Cerebellar nuclear complex (tissue), 1 donor: ENCODE results near the gene RTP5.

Source experiments
- DNase-seq, 2 experiments: peaks; one replicate each; lab custom pipeline; 2025; lab: John Stamatoyannopoulos, UW

Gene RTP5

DNA sequence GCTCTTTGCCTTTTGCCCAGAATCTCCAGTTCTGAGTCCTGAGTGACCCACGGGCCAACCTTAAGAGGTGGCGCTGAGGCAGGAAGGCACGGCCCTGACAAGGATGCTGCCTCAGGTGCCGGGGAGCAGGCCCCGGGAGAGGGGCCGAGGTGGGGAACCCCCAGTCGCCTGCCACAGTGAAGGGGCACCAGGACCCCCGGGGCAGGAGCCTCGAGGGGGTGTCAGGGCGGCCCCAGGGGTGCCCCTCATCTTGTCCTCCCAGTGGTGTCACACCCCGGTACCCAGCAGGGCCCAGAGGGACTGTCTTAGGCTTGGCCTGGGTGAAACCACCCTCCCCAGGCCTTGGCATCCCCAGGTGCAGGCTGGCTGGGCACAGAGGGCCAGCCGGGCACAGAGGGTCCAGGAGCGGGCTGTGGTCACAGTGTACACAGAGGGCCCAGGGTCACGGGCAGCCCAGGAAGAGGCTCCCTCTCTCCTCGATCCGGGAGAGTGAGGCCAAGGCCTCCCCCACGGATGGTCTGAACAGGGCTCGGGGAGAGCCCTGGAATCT, 11.9 kb upstream of the RTP5 start:
- DNase-seq = no peak

GRCh38 chr2:241858206-241859016, 11.1 kb upstream of the RTP5 start, which contains the start of gene PDCD1:
Gene PDCD1, minus strand, starts transcription at chr2:241858894. Its CDS starts 56 bp downstream, at chr2:241858838.
- DNase-seq = no peak

GRCh38 chr2:241859017-241859435, 10.5 kb upstream of the RTP5 start:
- no peak for DNase-seq

GRCh38 chr2:241859436-241860183, 9.9 kb upstream of the RTP5 start:
- no peak for DNase-seq

DNA sequence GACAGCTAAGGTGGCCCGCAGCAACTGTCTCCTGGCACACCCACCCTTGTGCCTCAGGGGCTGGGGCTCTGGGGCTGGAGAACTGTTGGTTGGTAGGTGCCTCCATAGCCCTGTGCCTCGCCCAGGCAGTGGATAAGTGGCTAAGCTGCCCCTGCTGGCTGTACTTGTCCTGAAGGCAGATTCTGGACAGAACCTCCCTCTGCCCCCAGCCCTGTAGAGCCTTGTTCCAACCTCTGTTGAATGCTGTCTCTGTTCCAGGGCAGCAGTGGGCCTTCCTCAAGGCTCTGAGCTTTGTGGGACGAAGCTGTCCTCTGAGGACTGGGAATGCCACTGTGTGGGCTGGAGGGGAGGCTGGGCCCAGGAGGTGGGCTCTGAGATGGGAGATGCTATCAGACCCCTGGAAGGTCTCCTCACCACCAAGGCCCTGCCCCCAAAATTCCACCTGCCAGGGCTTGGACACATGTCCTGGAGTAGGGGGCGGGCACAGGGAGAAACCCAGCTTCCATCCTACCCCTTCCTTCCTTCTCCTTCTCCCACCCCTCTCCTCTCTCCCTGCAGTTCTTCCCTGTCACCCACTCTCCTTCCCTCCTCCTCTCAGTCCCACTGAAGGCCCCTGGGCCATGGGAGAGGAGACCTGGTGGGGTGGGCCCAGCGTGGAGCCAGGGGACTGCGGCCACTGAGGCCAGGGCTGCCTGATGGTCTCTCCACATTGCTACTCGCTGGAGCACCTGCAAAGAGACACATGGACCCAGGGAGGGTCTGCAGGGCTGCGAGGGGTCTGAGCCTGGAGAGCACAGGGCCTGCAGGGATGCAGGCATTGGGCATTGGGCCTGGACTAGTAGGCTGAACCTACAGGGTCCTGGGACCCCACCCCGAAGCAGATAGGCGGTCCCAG, 9.1 kb upstream of the RTP5 start:
- DNase-seq = no peak

DNA sequence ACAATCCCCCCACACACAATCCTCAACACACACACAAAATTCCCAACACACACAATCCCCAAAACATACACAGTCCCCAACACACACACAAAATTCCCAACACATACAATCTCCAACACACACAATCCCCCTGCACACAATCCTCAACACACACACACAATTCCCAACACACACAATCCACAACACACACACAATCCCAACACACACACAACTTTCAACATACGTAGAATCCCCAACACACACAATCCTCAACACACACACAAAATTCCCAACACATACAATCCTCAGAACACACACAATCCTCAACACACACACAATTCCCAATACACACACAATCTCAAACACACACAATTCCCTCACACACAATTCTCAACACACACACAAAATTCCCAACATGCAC, 8.3 kb upstream of the RTP5 start:
- no peak for DNase-seq

DNA sequence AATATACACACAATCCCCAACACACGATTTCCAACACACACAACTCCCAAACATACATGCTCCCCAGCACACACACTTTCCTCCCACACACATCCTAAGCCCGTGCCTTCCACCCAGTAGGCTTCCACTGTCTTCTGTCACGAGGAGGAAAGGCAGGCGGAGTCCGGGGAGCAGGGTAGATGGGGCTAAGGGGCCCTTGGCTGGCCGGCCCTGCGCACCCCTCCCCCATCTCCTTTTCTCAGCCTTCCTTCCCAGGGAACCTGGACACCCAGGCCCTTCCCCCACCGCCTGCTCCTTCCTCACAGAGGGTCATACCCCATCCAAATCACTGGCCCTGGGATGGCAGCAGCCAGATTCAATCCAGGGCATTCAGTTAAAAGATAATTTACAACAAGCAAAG, 7.4 kb upstream of the RTP5 start:
- no peak for DNase-seq

DNA sequence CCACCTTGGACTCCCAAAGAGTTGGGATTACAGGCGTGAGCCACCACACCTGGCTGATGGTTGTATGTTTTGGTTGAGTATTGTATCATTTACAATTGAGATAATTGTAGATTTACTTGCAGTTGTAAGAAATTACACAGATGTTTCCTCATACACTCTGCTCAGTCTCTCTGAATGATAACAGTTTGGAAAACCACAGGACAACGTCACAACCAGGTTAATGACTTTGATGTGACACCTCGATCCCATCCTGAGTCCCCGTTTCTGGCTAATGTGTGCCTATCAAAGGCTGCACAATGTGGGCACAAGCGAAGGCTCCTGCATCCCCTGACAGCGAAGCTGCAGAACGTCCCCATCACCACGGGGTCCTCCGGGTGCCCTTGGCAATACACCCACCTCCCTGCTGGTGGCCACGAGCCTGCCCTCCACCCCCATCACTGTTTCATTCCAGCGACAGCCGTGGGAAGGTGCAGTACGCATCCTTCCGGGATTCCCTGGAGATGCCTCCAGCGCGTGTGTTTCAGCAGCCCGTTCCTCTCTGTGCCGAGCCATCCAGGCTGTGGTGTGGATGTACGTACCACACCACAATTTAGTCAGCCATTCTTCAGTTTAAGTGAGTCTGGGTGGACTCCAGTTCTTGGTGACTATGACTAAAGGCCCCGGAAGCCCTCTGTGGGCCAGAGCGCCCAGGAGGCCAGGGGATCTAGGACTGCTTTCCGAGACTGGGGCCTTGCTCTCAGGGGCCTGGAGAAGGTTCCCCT, 6.6 kb upstream of the RTP5 start:
- no peak for DNase-seq

DNA sequence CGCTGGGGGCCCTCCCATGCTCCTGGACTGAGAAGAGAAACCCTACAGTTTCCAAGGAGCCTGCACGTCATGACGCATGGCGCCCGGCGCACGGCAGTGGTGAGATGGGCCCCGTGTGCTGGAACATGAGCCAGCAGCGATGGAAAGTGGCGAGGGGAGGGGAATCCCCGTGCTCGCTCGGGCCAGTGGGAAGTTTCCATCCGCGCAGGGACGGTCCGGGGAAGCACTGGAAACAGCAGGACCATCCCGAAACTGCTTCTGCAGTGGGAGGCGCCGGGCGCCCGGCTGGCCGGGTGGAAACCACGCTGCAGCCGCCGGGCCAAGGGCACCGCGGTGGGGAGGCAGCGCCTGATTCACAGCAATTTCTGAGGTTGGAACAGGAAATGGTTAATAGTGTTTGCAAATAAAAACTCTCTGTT, 6.0 kb upstream of the RTP5 start:
- DNase-seq = no peak

DNA sequence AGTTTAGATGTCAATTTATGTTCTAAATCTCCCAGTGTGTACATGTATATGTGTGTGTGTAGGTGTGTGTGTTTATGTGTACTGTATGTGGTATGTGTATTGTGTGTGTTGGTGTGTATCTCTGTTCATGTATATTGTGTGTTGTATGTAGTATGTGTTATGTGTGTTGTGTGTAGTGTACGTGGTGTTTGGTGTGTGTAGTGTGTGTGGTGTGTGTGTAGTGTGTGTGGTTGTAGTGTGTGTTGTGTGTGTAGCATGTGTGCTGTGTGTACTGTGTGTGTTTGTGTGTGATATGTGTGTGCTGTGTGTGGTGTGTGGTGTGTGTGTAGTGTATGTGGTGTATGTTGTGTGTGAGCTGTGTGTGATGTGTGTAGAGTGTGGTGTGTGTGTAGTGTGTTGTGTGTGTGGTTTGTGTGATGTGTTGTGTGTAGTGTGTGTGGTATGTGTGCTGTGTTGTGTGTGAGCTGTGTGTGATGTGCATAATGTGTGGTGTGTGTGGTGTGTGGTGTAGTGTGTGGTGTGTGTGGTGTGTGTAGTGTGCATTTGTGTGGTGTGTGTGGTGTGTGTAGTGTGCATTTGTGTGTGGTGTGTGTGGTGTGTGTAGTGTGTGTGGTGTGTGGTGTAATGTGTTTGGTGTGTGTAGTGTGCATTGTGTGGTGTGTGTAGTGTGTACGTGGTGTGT, 5.2 kb upstream of the RTP5 start:
- no peak for DNase-seq

- DNase-seq = no peak
Measured at GRCh38 chr2:241864850-241865213, 4.7 kb upstream of the RTP5 start.

- no peak for DNase-seq
Measured at GRCh38 chr2:241865416-241865956, 4.0 kb upstream of the RTP5 start.

DNA sequence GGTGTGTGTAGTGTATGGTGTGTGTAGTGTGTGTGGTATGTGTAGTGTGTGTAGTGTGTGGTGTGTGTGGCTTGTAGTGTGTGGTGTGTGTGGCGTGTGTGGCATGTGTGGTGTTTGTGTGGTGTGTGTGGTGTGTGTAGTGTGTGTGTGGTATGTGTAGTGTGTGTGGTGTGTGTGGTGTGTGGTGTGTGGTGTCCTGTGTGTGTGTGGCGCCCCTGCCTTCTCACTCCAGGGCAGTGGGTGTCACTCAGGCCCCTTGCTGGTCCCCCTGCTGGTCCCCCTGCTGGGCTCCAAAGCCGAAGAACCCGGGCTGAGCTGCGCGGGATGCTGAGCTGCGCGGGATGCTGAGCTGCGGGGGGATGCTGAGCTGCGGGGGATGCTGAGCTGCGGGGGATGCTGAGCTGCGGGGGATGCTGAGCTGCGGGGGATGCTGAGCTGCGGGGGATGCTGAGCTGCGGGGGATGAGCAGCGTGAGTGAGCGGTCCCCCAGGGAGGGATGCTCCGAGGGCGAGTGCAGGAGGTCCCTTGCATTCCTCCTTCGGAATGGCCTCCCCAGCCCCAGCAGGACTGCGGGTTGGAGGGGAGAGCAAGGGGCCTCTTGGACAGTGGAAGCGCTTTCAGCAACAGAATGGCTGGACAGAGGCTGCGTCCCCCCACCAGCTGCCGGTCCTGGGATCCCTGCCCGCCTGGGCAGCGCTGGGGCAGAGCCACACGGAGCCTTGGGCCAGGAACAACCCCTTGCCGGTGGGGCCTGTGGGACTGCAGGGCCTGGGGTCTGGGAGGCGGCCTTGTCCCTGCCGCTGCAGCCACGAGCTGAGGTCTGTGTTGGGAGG, 3.4 kb upstream of the RTP5 start:
- DNase-seq = no peak

DNA sequence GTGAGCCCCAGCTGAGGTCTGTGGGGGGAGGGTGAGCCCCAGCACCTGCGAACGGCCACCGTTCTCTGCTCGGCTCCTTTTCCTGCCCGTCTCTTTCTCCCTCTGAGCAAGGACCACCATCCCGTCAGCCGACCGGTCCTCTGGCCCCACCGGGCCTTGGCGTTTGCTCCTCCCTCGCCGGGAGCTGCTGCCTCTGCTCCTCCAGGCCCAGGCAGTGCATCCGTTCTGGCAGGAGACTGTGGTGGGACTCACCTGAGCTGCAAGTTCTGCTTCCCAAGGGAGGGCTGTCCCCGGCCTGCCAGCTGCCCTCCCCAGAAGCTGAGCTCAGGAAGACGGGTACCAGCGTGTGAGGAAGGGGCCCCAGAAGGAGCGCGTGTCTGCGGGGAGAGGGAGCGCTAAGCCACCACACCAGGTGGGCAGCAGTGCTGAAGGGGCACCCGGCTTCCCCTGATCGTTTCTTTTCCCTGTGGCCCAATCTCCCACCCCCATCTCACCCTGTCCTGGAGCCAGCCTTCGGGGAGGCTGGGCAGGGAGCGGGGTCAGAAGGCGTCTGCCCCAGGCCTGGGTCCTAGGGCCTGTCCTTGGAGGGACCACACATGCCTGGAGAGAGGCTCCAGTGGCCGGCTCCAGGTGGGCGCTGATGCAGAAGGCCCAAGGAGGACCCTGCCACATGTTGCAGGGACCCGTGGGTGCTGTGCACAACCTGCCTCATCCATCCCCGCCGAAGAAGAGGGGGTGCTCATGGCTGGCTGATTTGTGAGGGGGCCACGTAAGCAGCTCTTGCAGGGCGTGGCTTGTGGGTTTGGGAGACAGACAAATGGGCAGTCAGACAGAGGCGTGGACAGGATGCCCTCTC, 2.5 kb upstream of the RTP5 start:
- no peak for DNase-seq

DNA sequence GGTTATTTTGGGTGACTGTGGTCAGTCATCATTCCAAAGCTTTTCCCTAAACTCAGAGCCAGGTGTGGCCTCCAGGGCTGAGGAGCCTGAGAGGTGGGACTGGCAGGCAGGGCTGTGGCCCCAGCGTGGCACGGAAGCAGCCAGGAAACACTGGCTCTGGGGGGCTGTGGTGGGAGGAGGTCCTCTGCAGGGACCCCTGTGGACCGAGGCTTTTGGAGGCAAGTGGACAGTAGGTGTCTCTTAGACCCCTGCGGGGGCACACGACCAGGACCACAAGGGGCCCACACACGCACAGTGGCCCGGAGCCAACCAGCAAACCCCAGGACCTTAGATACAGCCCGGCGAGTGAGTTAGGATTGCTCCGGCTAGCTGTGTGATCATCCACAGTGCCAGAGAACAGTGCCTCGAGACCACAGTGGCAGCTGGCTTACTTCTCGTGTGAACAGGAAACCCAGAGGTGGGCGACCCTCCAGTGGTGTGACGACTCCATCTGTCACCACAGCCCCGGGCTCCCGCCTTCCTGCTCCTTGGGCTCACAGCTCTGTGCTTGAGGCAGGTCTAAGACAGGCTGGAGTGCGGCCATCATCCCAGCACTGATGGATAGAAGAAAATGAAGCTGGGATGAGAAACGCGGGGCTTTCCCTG, 1.6 kb upstream of the RTP5 start:
- no peak for DNase-seq

GRCh38 chr2:241868661-241869081, 858 bp upstream of the RTP5 start:
- DNase-seq = no peak

DNA sequence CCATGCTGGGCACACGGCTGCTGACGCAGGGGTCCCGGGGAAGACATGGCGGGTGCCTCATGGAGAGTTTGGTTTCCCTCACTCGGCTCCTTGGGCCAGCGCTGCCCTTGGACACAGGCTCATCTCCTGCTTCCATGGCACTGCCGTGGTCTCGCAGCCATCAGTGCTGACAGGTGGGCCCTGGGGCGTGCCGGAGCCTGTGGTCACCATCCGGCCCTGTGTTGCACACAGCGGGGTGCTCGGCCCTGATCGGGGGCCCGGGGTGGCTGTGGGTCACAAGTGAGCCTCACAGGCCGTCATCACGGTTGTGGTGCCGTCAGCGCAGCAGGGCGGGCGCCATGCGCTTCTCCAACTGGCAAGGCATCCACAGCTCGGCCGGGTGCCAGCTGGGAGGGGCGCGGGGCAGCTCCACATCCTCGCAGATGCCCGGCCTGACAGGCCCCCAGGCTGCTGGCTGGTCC, 582 bp downstream of the RTP5 start:
- DNase-seq = no peak
